SU-DHL-6 (cell line): ENCODE results near the gene VAMP4.

Experiments
- EZH2phosphoT487 ChIP-seq: fragments of 200-600 bp; sonication (generic), shearing (Covaris generic); conservative IDR thresholded peaks from 2 replicates; pipeline ENCODE4 v1.6.1; 2018; ENCODE audit warnings: mild to moderate bottlenecking, antibody characterized with exemption, low read length, moderate library complexity, mixed read lengths
- TF ChIP-seq, protein P1 (sequence below): fragments of 200-600 bp; sonication (generic); IDR thresholded peaks from one replicate; pipeline ENCODE4 v1.5.1; 2017; ENCODE audit warnings: antibody characterized with exemption, mild to moderate bottlenecking, low read length, moderate library complexity; ENCODE audit not compliant: insufficient read depth, poor library complexity, severe bottlenecking

DNA sequence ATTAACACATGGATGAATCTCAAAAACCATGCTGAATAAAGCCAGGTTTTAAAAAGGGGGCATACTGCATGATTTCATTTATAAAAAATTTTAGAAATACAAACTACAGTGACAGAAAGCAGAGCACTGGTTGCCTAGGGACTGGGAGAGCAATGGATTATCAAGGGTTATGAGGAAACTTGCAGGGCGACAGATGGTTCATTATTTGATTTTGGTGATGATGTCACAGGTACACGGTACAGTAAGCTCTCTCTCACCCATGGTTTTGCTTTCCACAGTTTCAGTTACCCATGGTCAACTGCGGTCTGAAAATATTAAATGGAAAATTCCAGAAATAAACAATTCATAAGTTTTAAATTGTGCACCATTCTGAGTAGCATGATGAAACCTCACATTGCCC is 14.1 kb downstream of the VAMP4 start:
- TF ChIP-seq, protein P1, sequence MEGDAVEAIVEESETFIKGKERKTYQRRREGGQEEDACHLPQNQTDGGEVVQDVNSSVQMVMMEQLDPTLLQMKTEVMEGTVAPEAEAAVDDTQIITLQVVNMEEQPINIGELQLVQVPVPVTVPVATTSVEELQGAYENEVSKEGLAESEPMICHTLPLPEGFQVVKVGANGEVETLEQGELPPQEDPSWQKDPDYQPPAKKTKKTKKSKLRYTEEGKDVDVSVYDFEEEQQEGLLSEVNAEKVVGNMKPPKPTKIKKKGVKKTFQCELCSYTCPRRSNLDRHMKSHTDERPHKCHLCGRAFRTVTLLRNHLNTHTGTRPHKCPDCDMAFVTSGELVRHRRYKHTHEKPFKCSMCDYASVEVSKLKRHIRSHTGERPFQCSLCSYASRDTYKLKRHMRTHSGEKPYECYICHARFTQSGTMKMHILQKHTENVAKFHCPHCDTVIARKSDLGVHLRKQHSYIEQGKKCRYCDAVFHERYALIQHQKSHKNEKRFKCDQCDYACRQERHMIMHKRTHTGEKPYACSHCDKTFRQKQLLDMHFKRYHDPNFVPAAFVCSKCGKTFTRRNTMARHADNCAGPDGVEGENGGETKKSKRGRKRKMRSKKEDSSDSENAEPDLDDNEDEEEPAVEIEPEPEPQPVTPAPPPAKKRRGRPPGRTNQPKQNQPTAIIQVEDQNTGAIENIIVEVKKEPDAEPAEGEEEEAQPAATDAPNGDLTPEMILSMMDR = no peak
- TF ChIP-seq EZH2phosphoT487 = no peak
